ENCODE results near the gene DGLUCY.

- TF ChIP-seq CTCF (IDR thresholded peaks at IDR 0.05): no peak
- TF ChIP-seq ZFX (IDR thresholded peaks at IDR 0.05; ENCODE audit: borderline replicate concordance): no peak
These were observed 128.8 kb downstream of the DGLUCY start for GRCh38 chr14:91242635-91243034.
